GM21447 (cell line): ENCODE data around the gene KLHDC8A.
"Not testable (repeated sequence)": the region's sequence is repeated elsewhere in the genome, so short reads cannot be mapped to it uniquely, and the experiment has no call there.

Experiments used
- ATAC-seq: cut with Tn5 transposase; IDR thresholded peaks from one replicate; pipeline ENCODE4 v1.9.1; 2021; ENCODE audit not compliant: unreplicated experiment

Gene KLHDC8A

GRCh38 chr1:205371871-205372660 lies 15.3 kb upstream of the KLHDC8A start:
- no peak for ATAC-seq

GRCh38 chr1:205370780-205371179 lies 14.1 kb upstream of the KLHDC8A start:
- ATAC-seq, result no peak

GRCh38 chr1:205369701-205370123 lies 13.0 kb upstream of the KLHDC8A start:
- no peak for ATAC-seq

GRCh38 chr1:205368478-205368877 lies 11.8 kb upstream of the KLHDC8A start:
- no peak for ATAC-seq

GRCh38 chr1:205365945-205366463 lies 9.3 kb upstream of the KLHDC8A start:
- no peak for ATAC-seq

- ATAC-seq, result not testable (repeated sequence)
These were observed 8.4 kb upstream of the KLHDC8A start for GRCh38 chr1:205365086-205365485.

GRCh38 chr1:205360891-205361290 lies 4.2 kb upstream of the KLHDC8A start:
- ATAC-seq, result no peak

- no peak for ATAC-seq
These were observed 3.2 kb upstream of the KLHDC8A start for GRCh38 chr1:205359771-205360565.

- ATAC-seq, result no peak
These were observed 1.9 kb upstream of the KLHDC8A start for GRCh38 chr1:205358579-205358978.

GRCh38 chr1:205357567-205357966 lies 845 bp upstream of the KLHDC8A start:
- ATAC-seq, result no peak

GRCh38 chr1:205355075-205355453 lies 1.7 kb downstream of the KLHDC8A start:
- no peak for ATAC-seq

GRCh38 chr1:205354259-205355074 lies 2.3 kb downstream of the KLHDC8A start:
- no peak for ATAC-seq

GRCh38 chr1:205353612-205354011 lies 3.1 kb downstream of the KLHDC8A start:
- ATAC-seq, result no peak

- ATAC-seq, result no peak
These were observed 3.5 kb downstream of the KLHDC8A start for GRCh38 chr1:205353191-205353590.

GRCh38 chr1:205351984-205352713 lies 4.6 kb downstream of the KLHDC8A start:
- no peak for ATAC-seq

GRCh38 chr1:205350691-205351141 lies 6.0 kb downstream of the KLHDC8A start:
- ATAC-seq, result no peak

- ATAC-seq, result no peak
These were observed 6.6 kb downstream of the KLHDC8A start for GRCh38 chr1:205350124-205350523.

- ATAC-seq, result no peak
These were observed 7.9 kb downstream of the KLHDC8A start for GRCh38 chr1:205348554-205349487.

GRCh38 chr1:205346956-205347574 lies 9.7 kb downstream of the KLHDC8A start:
- no peak for ATAC-seq
